ENCODE results near the gene LYRM4. TPM values are rescaled to one million over a fixed set of nuclear protein-coding genes. Genes with fewer than 3 reads are reported as not detected.

Gene LYRM4
- total and polyA plus RNA-seq, 8 donors = 8.7 to 14.9 (median 12.6) TPM

DNA sequence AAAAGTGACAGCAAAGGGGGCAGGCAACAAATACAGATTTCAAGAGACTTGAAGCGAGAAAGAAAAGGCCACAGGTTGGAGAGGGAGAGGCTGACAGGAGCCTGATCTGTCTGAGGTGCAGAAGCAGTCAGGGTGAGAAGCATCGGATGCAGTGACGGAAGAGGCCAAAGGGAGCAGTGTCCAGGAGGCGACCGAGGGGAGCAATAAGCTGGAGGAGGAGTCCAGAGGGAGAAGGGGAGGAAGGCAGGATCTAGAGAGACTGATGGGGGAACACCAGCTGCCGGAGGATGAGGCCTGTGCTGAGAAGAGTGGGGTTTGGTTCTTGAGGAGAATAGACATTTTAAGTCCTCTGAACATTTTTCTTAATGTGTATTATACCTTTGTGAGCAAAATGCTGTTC is 24.3 kb upstream of the LYRM4 start:
- FAIRE-seq = no peak
- no peak for DNase-seq
- no peak for ATAC-seq
- H3K4me1 ChIP-seq = no peaks in the 10 kb centered on the region
- H3K27ac ChIP-seq = no peak overlapping the region
- H3K9me3 ChIP-seq = no peaks in the 10 kb centered on the region
- no peaks in the 10 kb centered on the region for H3K27me3 ChIP-seq
- WGBS, 2 donors = 93 to 99% methylated on average over 6 of the region's 6 CpGs
- H3K4me3 ChIP-seq = no peak overlapping the region
- no peaks in the 10 kb centered on the region for H3K36me3 ChIP-seq
- intact Hi-C loops (cut with DNase I) = no loop called here
- TF ChIP-seq CTCF (IDR thresholded peaks at IDR 0.05) = no peak

GRCh38 chr6:5282191-5282623 is 21.5 kb upstream of the LYRM4 start:
- Histone ChIP-seq H3K27me3 (no peaks in the 10 kb centered on the region), H3K27ac (no peak overlapping the region), H3K9me3 (no peaks in the 10 kb centered on the region), H3K4me1 (no peaks in the 10 kb centered on the region), H3K4me3 (no peak overlapping the region), H3K36me3 (no peaks in the 10 kb centered on the region)
- 85 to 86% methylated on average over 9 of the region's 9 CpGs for WGBS, 2 donors
- no peak for TF ChIP-seq CTCF (IDR thresholded peaks at IDR 0.05)
- ATAC-seq (no peak), DNase-seq (no peak), FAIRE-seq (no peak)
- intact Hi-C loops (cut with DNase I) = no loop called here

GRCh38 chr6:5280920-5281319 is 20.2 kb upstream of the LYRM4 start:
- no peaks in the 10 kb centered on the region for H3K27me3 ChIP-seq
- no peaks in the 10 kb centered on the region for H3K36me3 ChIP-seq
- no peak overlapping the region for H3K27ac ChIP-seq
- H3K4me3 ChIP-seq = no peak overlapping the region
- ATAC-seq (no peak), DNase-seq (no peak), FAIRE-seq (no peak)
- TF ChIP-seq CTCF (IDR thresholded peaks at IDR 0.05) = no peak
- no peaks in the 10 kb centered on the region for H3K9me3 ChIP-seq
- intact Hi-C loops (cut with DNase I) = no loop called here
- H3K4me1 ChIP-seq = no peaks in the 10 kb centered on the region
- WGBS, 2 donors = 79 to 89% methylated on average over 2 of the region's 2 CpGs

DNA sequence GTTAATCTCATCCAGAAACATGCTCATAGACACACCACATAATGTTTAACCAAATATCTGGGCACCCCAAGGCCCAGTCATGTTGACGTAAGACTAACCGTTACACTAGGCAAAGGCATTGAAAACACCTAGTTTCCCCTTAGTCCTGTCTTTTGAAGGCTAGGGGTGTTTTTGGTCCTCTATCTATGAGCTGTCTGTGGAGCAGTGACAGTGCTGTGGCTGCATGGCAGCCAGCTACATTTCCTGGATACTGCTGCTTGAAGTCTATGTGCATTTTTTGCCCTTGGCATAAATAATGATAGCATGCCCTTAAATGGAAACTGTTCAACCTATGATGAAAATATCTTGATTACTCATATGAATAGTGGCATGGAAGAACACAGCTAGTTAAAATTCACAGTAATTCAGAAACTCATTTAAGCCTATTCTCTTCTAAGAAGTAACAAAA is 19.2 kb upstream of the LYRM4 start:
- no peaks in the 10 kb centered on the region for H3K36me3 ChIP-seq
- FAIRE-seq = no peak
- DNase-seq = no peak
- H3K9me3 ChIP-seq = no peaks in the 10 kb centered on the region
- no peak for ATAC-seq
- no peak overlapping the region for H3K4me3 ChIP-seq
- no peaks in the 10 kb centered on the region for H3K4me1 ChIP-seq
- intact Hi-C loops (cut with DNase I) = no loop called here
- TF ChIP-seq CTCF (IDR thresholded peaks at IDR 0.05) = no peak
- H3K27me3 ChIP-seq = no peaks in the 10 kb centered on the region
- WGBS, 2 donors = 94 to 97% methylated on average over 2 of the region's 2 CpGs
- H3K27ac ChIP-seq = no peak overlapping the region

DNA sequence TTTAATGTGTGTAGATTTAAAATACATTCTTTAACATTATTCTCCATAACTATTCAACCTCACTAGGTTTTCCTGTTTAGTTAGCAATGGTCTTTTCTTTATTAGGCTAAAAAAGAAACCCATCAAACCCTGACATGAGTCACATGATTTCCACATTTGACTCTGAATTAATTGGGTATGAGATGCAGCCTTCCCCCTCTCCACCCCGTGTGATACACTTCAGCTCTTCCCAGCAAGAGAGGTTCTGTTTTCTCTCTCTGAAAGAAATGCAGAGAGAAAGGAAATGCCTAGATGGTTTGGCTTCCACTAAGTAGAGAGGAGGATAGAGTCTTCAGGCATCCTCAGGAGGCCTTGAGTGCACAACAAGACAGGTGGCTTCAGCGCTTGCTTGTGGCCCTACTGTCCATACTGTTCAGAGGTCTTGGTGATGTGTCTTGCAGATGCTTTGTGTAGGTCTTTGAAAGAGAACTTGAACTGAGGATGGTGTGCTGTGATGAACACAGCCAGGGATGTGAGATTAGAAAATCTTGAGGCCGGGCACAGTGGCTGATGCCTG is 17.9 kb upstream of the LYRM4 start:
- ATAC-seq (no peak), DNase-seq (no peak), FAIRE-seq (no peak)
- no peaks in the 10 kb centered on the region for H3K9me3 ChIP-seq
- H3K27ac ChIP-seq = no peak overlapping the region
- H3K4me1 ChIP-seq = no peaks in the 10 kb centered on the region
- H3K36me3 ChIP-seq = no peaks in the 10 kb centered on the region
- WGBS, 2 donors = 91 to 94% methylated on average over 3 of the region's 3 CpGs
- no peaks in the 10 kb centered on the region for H3K27me3 ChIP-seq
- TF ChIP-seq CTCF (IDR thresholded peaks at IDR 0.05) = no peak
- H3K4me3 ChIP-seq = no peak overlapping the region
- intact Hi-C loops (cut with DNase I) = no loop called here
